ENCODE data around the gene MATK.
A peak's percentile ranks its signal among the peaks of the same experiment; 100 is the strongest.
"Not testable (repeated sequence)": the region's sequence is repeated elsewhere in the genome, so short reads cannot be mapped to it uniquely, and the experiment has no call there.

MATK gene

GRCh38 chr19:3769494-3769893 is 16.7 kb downstream of the MATK start:
- DNase-seq: no peak

- no peak for DNase-seq
Measured at GRCh38 chr19:3768748-3769099, 17.5 kb downstream of the MATK start.

- DNase-seq: no peak
Measured at GRCh38 chr19:3768015-3768747, 18.0 kb downstream of the MATK start.

GRCh38 chr19:3767050-3767449 is 19.1 kb downstream of the MATK start:
- no peak for DNase-seq

GRCh38 chr19:3766520-3766919 is 19.7 kb downstream of the MATK start:
- DNase-seq: no peak

GRCh38 chr19:3765757-3766156 is 20.4 kb downstream of the MATK start:
- not testable (repeated sequence) for DNase-seq

- DNase-seq: no peak
Measured at GRCh38 chr19:3765121-3765520, 21.1 kb downstream of the MATK start.

GRCh38 chr19:3762501-3763459 is 23.4 kb downstream of the MATK start, which contains the start of gene MRPL54:
MRPL54 (plus strand) TSS chr19:3762682; CDS start chr19:3762701, 19 bp downstream.
- DNase-seq: peak; percentile 100

GRCh38 chr19:3762130-3762473 is 24.1 kb downstream of the MATK start:
- DNase-seq: no peak

GRCh38 chr19:3761382-3762129 is 24.6 kb downstream of the MATK start, which contains the start of gene APBA3:
APBA3 (minus strand) TSS chr19:3761692; CDS start chr19:3760264, 1,428 bp downstream.
- peak; percentile 94 for DNase-seq

- no peak for DNase-seq
Measured at GRCh38 chr19:3760871-3761361, 25.3 kb downstream of the MATK start.

- no peak for DNase-seq
Measured at GRCh38 chr19:3759482-3760254, 26.5 kb downstream of the MATK start.

- not testable (repeated sequence) for DNase-seq
Measured at GRCh38 chr19:3758297-3758696, 27.9 kb downstream of the MATK start.

GRCh38 chr19:3757705-3758104 is 28.5 kb downstream of the MATK start:
- not testable (repeated sequence) for DNase-seq

- no peak for DNase-seq
Measured at GRCh38 chr19:3753631-3754410, 32.4 kb downstream of the MATK start.

- no peak for DNase-seq
Measured at GRCh38 chr19:3752492-3752891, 33.7 kb downstream of the MATK start.

GRCh38 chr19:3751236-3751635 is 34.9 kb downstream of the MATK start:
- DNase-seq: no peak

- no peak for DNase-seq
Measured at GRCh38 chr19:3750211-3750610, 36.0 kb downstream of the MATK start.

GRCh38 chr19:3748965-3749364 is 37.2 kb downstream of the MATK start:
- no peak for DNase-seq

GRCh38 chr19:3746371-3747056 is 39.7 kb downstream of the MATK start:
- DNase-seq: no peak
